HCT116 (cell line): ENCODE measurements around the gene RBFOX2. TPM values are rescaled to one million over a fixed set of nuclear protein-coding genes. Genes with fewer than 3 reads are reported as not detected.

Source experiments
- ATAC-seq: fragments of 200-7000 bp; cut with Tn5 transposase; 2 replicates; pipeline ENCODE4 v1.9.1; 2020; ENCODE audit warnings: mild to moderate bottlenecking, moderate library complexity
- BruUV-seq: library from RNA; stranded (reverse); fragments of 400-500 nt; replicated peaks from 2 replicates; lab custom pipeline; 2021; lab: Mats Ljungman, UMichigan
- CTCF ChIA-PET: fragments of 300-600 bp; sonication (Branson Sonifier 250); formaldehyde crosslinking; loops from one replicate; lab custom pipeline; 2021; ENCODE audit warnings: antibody characterized with exemption; lab: Charles Lee
- POLR2A ChIA-PET: fragments of 300-600, 350-600 bp; sonication (Branson Sonifier 250); formaldehyde crosslinking; loops from one replicate; lab custom pipeline; 2021; ENCODE audit warnings: antibody characterized with exemption; lab: Charles Lee
- RAD21 ChIA-PET, 2 experiments: fragments of 300-600 bp; sonication (Branson Sonifier 250); formaldehyde crosslinking; loops; one replicate each; lab custom pipeline; 2023; ENCODE audit warnings: low total read pairs in 2 of 2; ENCODE audit not compliant: uncharacterized antibody in 2 of 2, unreplicated experiment in 2 of 2, low non-redundant PET in 1 of 2; lab: Charles Lee
- DNase-seq: peaks from one replicate; pipeline ENCODE4 v3.0.0-alpha.2; 2010; ENCODE audit warnings: low read depth, low spot score
- H2AFZ ChIP-seq: fragments of 200-600 bp; shearing (Covaris generic), sonication (generic); 2 replicates; pipeline ENCODE4 v1.6.1; 2017; ENCODE audit warnings: low read depth, mixed run types, mixed read lengths, antibody characterized with exemption, low read length; ENCODE audit not compliant: poor library complexity, severe bottlenecking
- H3K27ac ChIP-seq: 2 replicates; pipeline ENCODE4 v1.5.1; 2012; ENCODE audit warnings: low read depth, low read length
- H3K27me3 ChIP-seq: fragments of 200-600 bp; sonication (generic); 2 replicates; pipeline ENCODE4 v1.6.1; 2016; ENCODE audit warnings: mixed run types, low read length, mixed read lengths; ENCODE audit not compliant: insufficient read depth
- H3K36me3 ChIP-seq, 2 experiments: fragments of 200-500 bp in 1 of 2; fragments of 200-600 bp in 1 of 2; sonication (Bioruptor generic) in 1 of 2; sonication (generic) in 1 of 2; 2 replicates each; pipeline versions ENCODE4 v1.5.1 to v1.6.1; 2014 to 2016; ENCODE audit warnings: low read length in 2 of 2, inconsistent platforms in 1 of 2, mixed read lengths in 1 of 2, mixed run types in 1 of 2; ENCODE audit not compliant: insufficient read depth in 2 of 2, control insufficient read depth in 1 of 2
- H3K4me1 ChIP-seq, 2 experiments: fragments of 200-600 bp in 1 of 2; sonication (generic) in 1 of 2; 2 replicates each; pipeline versions ENCODE4 v1.5.1 to v1.6.1; 2012 to 2017; ENCODE audit warnings: low read length in 2 of 2, inconsistent platforms in 1 of 2, mild to moderate bottlenecking in 1 of 2, mixed read lengths in 1 of 2, mixed run types in 1 of 2, moderate library complexity in 1 of 2; ENCODE audit not compliant: insufficient read depth in 2 of 2, control insufficient read depth in 1 of 2
- H3K4me2 ChIP-seq: fragments of 200-600 bp; sonication (generic); 2 replicates; pipeline ENCODE4 v1.6.1; 2017; ENCODE audit warnings: mixed run types, low read length, mixed read lengths
- H3K4me3 ChIP-seq, 2 experiments: fragments of 200-600 bp in 1 of 2; sonication (generic) in 1 of 2; replicated peaks in 1 of 2; 2 replicates each; pipeline ENCODE4 v1.5.1; 2011 to 2016; ENCODE audit warnings: low read length in 2 of 2, control low read depth in 1 of 2, low read depth in 1 of 2, mild to moderate bottlenecking in 1 of 2, mixed read lengths in 1 of 2, mixed run types in 1 of 2
- H3K79me2 ChIP-seq: fragments of 200-600 bp; sonication (generic); 2 replicates; pipeline ENCODE4 v1.6.1; 2017; ENCODE audit warnings: mild to moderate bottlenecking, mixed run types, low read length, moderate library complexity, mixed read lengths; ENCODE audit not compliant: insufficient read depth
- H3K9ac ChIP-seq: fragments of 200-600 bp; sonication (generic); 2 replicates; pipeline ENCODE4 v1.6.1; 2016; ENCODE audit warnings: low read length, mixed read lengths
- H3K9me2 ChIP-seq: fragments of 200-600 bp; sonication (generic), shearing (Covaris generic); 2 replicates; pipeline ENCODE4 v1.6.1; 2017; ENCODE audit warnings: mixed run types, mild to moderate bottlenecking, moderate library complexity; ENCODE audit not compliant: insufficient read depth
- H3K9me3 ChIP-seq, 2 experiments: fragments of 200-500 bp in 1 of 2; fragments of 200-600 bp in 1 of 2; sonication (Bioruptor generic) in 1 of 2; sonication (generic) in 1 of 2; 2 replicates each; pipeline ENCODE4 v1.6.1; 2014 to 2017; ENCODE audit warnings: low read length in 2 of 2, mixed read lengths in 2 of 2, inconsistent platforms in 1 of 2, low read depth in 1 of 2, mild to moderate bottlenecking in 1 of 2, mixed run types in 1 of 2, moderate library complexity in 1 of 2; ENCODE audit not compliant: control insufficient read depth in 1 of 2, insufficient read depth in 1 of 2
- H4K20me1 ChIP-seq: fragments of 200-600 bp; sonication (generic), shearing (Covaris generic); 2 replicates; pipeline ENCODE4 v1.6.1; 2017; ENCODE audit warnings: mixed run types, mild to moderate bottlenecking, moderate library complexity; ENCODE audit not compliant: insufficient read depth
- ATF3 ChIP-seq: IDR thresholded peaks from 2 replicates; pipeline ENCODE4 v1.6.1; 2012
- EZH2phosphoT487 ChIP-seq: fragments of 200-600 bp; IDR thresholded peaks from 2 replicates; pipeline ENCODE4 v1.6.1; 2018; ENCODE audit warnings: antibody characterized with exemption, borderline replicate concordance
- JUND ChIP-seq: IDR thresholded peaks from 2 replicates; pipeline ENCODE4 v1.6.1; 2012
- RAD21 ChIP-seq: IDR thresholded peaks from 2 replicates; pipeline ENCODE4 v1.6.1; 2012; ENCODE audit warnings: low read depth, mild to moderate bottlenecking
- SIN3A ChIP-seq: IDR thresholded peaks from 2 replicates; pipeline ENCODE4 v1.6.1; 2012; ENCODE audit warnings: low read depth
- SRF ChIP-seq: IDR thresholded peaks from 2 replicates; pipeline ENCODE4 v1.6.1; 2012; ENCODE audit warnings: low read depth
- ZBTB33 ChIP-seq: IDR thresholded peaks from 2 replicates; pipeline ENCODE4 v1.6.1; 2011; ENCODE audit warnings: mild to moderate bottlenecking, low read length, moderate library complexity; ENCODE audit not compliant: insufficient replicate concordance; ENCODE audit errors: extremely low read depth
- intact Hi-C: fragments of 100-400 bp; cut with micrococcal nuclease; formaldehyde crosslinking; loops from 2 replicates; pipeline ENCODE4 v1.10.0; 2022
- total RNA-seq: library from RNA; stranded (reverse); gene quantifications from one replicate; pipeline ENCODE4 v1.2.1, GENCODE V29; 2021; ENCODE audit not compliant: unreplicated experiment
- TF ChIP-seq, protein P1 (sequence below): IDR thresholded peaks from 2 replicates; pipeline ENCODE4 v1.6.1; 2012; ENCODE audit warnings: low read depth

Gene RBFOX2
- total RNA-seq, 1 experiment from 2014 or later = 83.9 TPM

DNA sequence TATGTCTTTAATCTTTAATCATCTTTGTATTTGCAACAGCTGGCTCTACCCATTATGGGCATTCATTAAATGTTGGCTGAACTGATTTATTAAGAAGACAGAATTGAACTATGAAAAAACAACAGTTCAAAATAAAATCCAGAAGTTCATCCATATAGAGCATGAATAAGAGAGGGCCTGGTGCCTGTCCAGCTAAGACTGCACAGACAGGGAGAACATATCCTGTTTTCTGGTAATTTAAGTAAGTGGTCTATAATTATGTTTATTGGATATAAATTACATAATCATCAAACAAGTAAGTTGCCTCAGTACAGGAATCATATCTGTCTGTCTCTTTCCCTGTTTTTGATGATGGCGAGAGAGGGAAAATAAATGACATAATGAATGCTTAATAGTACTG is 137.2 kb downstream of the RBFOX2 start:
- Histone ChIP-seq H3K9ac (no peak overlapping the region), H3K4me3 (no peak overlapping the region), H3K79me2 (peaks cover 54% of the 10 kb centered on the region)
- no peak for ATAC-seq
- no peak for DNase-seq
- intact Hi-C loops = no loop called here
- CTCF ChIA-PET = no interaction called here
- TF ChIP-seq EZH2phosphoT487 (no peak), ATF3 (no peak), RAD21 (no peak), ZBTB33 (no peak), SIN3A (no peak), JUND (no peak), SRF (no peak)
- TF ChIP-seq, protein P1, sequence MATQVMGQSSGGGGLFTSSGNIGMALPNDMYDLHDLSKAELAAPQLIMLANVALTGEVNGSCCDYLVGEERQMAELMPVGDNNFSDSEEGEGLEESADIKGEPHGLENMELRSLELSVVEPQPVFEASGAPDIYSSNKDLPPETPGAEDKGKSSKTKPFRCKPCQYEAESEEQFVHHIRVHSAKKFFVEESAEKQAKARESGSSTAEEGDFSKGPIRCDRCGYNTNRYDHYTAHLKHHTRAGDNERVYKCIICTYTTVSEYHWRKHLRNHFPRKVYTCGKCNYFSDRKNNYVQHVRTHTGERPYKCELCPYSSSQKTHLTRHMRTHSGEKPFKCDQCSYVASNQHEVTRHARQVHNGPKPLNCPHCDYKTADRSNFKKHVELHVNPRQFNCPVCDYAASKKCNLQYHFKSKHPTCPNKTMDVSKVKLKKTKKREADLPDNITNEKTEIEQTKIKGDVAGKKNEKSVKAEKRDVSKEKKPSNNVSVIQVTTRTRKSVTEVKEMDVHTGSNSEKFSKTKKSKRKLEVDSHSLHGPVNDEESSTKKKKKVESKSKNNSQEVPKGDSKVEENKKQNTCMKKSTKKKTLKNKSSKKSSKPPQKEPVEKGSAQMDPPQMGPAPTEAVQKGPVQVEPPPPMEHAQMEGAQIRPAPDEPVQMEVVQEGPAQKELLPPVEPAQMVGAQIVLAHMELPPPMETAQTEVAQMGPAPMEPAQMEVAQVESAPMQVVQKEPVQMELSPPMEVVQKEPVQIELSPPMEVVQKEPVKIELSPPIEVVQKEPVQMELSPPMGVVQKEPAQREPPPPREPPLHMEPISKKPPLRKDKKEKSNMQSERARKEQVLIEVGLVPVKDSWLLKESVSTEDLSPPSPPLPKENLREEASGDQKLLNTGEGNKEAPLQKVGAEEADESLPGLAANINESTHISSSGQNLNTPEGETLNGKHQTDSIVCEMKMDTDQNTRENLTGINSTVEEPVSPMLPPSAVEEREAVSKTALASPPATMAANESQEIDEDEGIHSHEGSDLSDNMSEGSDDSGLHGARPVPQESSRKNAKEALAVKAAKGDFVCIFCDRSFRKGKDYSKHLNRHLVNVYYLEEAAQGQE = no peak
- TF ChIP-seq, all 23 proteins: peak for 0
- POLR2A ChIA-PET = no interaction called here
- no peak overlapping the region for H2AFZ ChIP-seq
- peaks cover 9 to 23% of the 10 kb centered on the region in 2 experiments for H3K4me1 ChIP-seq
- BruUV-seq = no TSS peak
- no peak overlapping the region for H3K4me2 ChIP-seq
- RAD21 ChIA-PET = no interaction called here
- H3K27ac ChIP-seq = no peak overlapping the region
- no peaks in the 10 kb centered on the region for H4K20me1 ChIP-seq
- no peaks in the 10 kb centered on the region for H3K36me3 ChIP-seq
- H3K9me3 ChIP-seq = no peaks in the 10 kb centered on the region
- H3K9me2 ChIP-seq = no peaks in the 10 kb centered on the region
- no peaks in the 10 kb centered on the region for H3K27me3 ChIP-seq
